DMS 273 (cell line): ENCODE measurements around the gene MYEF2.
A peak's percentile ranks its signal among the peaks of the same experiment; 100 is the strongest.

Experiments
- DNase-seq: peaks from one replicate; lab custom pipeline; 2025; ENCODE audit not compliant: unreplicated experiment; lab: John Stamatoyannopoulos, UW

MYEF2 gene

DNA sequence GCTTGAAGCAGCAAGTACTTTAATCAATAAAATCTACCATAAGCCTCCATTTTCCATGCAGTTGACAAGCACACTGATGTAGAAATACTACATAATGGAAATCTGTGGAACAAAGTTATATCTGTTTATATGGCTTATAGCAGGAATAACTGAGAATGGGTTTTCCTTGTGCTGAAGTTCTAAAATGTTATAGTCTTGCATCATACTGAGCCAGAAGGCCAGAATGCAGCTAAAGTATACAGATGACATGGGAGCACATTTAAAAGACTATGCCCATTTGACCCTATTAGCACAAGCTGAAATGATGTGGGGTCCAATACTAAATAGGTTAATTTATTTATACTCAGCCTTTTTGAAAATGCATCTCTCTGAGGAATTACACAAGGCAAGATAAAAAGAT, 32.2 kb downstream of the MYEF2 start:
- DNase-seq = no peak

DNA sequence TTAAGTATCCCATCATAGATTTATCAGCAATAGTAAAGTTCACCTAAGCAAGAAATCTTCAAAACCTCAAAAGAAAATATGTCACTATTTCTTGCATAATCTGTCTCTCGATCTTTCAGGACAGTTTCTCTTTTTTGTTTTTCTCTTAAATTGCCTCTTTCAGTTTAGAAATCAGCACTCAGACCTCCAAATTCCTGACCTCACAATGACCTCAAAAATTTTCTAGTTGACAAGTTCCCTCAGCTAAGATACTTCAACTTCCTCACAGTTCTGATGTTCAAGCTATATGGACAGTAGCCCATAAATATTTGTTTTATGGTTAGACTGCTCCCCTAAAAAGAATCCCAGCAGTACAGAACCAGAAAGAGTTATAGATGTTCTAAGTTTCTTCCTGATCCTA, 33.2 kb downstream of the MYEF2 start:
- DNase-seq = no peak

DNA sequence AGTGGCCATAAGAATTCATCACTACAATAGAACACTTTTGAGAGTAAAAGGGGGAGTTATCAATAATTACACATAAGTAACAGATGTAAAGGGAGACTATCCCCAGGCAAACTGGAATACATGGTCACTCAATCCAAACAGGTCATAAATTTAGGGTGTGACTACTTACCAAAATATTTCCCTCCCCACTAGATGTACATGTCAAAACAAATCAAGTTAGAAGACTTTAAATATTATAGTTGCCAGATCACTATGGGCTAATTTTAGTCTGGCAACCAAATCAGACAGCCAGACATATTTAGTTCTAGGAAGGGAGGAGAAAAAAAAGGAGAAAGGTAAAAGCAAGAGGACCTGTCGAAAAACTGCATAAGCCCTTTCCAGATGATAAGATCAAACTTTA, 34.2 kb downstream of the MYEF2 start:
- DNase-seq = no peak

DNA sequence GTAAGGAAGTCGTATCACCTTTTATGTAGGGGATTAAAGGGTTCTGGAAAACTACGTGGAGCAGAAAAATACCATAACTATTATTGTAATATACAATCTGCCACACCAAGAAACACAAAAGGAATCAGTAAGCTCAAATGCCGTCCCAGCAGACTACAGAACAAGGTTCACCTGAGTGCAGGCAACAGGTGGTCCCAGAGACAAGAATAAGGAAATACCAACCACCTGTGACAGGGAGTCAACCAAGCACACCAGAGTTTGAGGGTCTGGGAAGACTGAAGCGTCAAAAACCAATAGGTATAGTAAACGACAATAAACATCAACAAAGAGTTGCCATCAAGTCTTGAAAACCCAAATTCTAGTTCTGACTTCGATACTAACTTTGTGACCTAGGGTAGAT, 45.2 kb downstream of the MYEF2 start:
- DNase-seq = no peak

DNA sequence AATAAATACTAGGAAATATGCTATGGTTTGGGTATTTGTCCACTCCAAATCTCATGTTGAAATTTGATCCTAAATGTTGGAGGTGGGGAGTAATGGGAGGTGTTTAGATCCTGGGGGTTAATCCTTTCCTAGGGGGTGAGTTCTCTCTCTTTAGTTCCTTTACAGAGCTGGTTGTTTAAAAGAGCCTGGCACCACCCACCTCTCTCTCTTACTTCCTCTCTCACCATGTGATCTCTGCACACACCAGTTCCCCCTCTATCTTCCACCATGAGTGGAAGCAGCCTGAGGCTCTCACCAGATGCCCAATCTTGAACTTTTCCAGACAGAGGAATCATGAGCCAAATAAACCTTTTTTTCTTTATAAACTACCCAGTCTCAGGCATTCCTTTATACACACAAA, 46.8 kb downstream of the MYEF2 start:
- no peak for DNase-seq

DNA sequence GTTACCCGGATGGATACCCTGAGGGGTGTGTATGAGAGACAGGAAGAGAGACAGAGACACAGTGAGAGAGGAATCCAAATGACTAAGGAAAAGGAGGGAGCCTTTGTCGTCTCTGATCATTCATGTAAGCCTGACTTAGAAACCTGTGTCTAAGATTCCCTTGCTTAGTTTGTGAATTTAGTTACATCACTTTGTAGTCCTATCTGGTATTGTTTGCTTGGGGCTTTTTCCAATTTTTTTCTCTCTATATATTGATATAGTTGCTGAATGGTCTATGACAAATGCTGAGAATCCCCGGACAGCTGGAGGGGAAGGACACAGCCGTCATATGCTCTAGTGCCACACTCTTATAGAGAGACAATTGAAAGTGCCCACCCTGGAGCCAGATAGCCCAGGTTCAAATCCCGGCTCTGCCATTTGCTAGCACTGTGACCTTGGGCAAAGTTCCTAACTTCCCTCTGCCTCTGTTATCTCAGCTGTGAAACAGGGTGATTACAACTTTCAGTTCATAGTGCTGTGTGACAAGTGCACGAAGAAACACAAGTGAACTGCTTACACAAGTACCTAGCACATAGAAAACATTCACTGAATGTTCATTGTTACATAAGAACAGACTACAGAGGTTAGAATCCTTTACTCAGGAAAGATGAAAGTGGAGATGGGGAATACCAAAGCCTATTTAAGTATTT, 51.3 kb downstream of the MYEF2 start:
- DNase-seq = no peak

DNA sequence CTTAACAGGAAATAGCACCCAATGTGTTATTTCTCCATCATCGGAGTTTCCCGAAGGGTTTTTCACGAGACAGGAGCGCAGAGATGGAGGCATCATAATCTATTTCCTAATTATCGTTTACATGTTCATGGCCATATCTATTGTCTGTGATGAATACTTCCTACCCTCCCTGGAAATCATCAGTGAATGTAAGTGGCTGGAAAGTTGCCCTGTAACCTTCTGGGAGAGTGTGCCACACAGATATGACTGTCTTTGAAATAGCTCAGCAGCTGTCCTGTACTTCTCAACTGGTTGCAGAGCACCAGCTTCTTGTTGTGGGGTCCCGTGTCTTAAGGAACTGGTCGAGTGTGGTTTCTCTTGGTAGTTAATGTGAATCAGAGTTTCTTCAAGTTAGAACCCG, 56.2 kb downstream of the MYEF2 start:
- no peak for DNase-seq

DNA sequence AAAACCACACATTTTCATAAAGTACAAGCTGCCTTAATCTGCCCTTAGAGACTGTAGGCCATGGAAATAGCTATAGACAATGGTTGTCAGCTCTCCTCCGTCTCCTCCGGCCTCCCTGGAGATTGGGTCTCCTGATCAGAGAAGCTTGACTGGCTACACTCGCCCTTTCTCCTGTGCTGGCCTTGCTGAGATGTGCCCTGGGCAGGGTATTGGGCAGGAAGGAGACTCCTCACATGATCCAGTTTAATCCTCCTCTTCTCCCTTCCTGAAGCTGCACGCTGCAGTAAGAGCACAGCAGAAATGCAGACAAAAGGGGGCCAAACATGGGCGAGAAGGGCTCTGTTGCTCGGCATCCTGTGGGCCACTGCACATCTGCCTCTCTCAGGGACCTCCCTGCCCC, 57.4 kb downstream of the MYEF2 start, which contains the start of gene SLC24A5:
SLC24A5 (plus strand) TSS at position 246 of the 400 bp plus-strand sequence; CDS start at position 301, 55 bp downstream.
- DNase-seq = no peak

DNA sequence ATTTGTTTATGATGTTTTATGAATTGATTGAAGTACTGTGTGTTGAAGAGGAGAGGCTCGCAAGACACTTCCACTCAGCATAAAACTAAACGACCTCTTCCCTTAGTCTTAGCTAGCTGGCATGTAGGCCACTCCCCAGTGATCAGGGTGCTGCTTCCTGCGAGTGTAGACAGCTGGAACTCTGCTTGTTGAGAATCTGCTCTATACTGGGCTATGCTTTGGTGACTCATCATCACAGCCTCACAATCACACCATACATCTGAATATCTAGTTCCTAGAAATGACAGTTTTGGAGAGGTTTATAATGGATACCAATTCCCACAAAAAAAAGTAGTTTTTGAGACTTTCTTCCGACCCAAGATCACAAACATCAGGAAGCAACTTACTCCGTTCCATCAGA, 58.8 kb downstream of the MYEF2 start:
- DNase-seq = no peak

DNA sequence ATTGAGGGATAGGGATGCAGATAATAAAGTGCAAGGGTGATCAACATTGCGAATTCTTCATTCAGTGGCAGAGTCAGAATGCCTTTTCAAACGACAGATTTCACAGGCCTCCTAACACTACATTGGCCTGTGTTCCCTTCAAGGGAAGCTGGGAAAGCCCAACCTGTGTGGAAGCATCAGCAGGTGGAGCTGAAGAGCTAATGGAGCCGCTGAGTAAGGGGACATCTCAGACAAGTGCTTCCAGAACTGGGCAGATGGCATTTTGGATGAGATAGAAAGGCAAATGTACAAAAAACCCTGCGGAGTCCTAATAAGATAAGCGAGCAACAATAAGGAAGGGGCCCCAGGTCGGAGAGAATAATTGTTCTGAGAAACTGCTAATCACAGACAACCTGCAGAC, 65.9 kb downstream of the MYEF2 start:
- peak; percentile 70 for DNase-seq

DNA sequence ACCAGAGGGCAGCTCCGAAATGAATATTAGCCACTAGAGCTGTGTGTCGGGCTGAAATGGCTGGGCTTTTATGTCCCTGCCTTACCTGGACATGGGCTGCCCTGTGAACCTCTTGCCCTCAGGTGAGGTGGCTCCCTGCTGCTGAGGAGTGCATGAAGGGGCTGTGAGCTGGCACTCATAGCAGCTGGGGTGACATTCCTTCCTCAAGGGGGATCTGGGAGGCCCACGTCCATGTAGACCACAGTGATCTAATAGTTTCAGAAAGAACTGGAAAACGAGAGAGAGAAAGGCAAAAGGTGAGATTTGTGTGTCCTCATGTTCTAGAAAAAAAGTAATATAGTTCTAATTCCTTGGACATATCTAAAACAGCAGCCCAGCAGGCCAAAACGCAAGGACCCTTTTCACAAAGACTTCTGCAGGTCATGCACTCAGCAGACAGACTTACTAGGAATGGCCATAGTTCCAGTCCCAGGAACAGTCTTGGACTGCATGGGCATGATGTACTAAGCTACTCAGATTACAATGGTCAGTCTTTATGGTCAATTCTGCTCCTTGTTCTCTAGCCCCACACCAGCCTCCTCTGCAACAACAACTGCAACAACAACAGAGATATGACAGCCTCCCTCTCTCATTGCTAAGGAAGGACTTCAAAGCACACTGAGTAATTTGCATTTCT, 68.1 kb downstream of the MYEF2 start:
- no peak for DNase-seq

DNA sequence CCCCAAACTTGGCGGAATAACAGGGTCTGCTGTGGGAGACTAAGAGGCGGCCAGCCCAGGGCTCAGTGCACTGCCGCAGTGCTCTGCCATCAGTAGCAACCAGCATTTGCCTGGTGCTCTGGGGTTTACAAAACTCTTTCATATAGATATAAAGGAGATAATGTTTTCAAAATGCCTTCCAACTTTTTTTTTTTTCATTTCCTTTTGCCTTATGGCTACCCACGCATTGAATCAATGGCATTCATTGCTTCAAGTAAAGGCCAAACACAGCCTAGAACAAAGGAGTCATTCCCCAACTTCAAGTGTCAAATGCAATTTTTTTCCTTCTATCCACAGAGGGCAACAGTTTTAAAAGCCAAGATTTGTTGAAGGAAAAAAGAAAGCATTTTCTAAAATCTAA, 68.9 kb downstream of the MYEF2 start:
- DNase-seq = no peak

DNA sequence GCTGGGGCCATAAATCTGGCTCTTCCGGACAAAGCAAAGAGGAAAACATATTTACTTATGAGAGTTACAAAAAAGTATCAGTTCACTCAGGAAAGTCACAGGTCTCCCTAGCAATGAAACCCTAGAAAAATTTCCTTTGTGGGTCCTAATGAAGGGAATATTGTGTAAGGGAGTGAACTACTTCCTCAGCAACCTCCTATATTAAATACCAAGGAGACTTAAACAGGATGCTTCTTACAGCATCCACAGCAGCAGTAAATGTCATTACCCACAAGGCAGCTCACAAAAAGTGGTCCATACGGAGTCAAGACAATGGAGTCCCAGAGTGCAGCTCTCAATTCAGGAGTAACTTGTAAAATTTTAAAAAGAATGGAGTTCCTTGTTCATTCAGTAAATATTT, 72.2 kb downstream of the MYEF2 start:
- DNase-seq = no peak

DNA sequence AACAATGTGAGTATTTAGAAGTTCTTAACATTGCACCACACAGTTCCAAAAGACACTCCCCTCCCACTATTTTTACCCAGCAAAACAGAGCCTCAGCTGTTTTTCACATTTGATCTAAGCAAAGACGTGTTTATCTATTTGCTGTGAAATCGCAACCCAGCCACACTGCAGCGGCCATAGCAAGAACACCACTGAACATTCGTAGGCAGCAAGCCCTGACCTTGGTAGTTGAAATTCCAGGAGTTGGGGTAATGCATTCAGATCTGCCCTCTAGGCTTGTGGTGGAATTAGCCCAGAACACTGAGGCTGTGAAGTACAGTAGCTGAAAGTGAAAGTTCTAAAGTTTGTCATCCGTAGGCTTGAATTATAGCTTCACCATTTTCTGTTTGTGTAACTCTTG, 74.4 kb downstream of the MYEF2 start:
- no peak for DNase-seq

DNA sequence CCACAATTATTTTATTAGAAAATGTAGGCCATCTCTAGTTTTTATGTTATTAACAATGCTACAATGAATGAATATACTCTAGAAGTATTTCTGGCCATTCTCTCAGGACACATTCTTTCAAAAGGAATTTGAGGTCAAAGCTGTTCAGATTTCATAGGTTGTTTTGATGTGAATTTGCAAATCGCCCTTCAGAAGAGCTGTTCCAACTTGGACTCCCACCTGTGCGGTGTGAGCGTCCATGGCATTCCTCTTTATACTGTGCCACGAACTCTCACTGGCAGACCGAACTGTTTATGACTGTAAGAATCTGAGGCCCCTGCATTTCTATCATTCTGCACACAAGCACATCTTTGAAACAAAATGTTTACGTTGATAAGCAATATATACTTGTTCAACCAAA, 75.9 kb downstream of the MYEF2 start:
- DNase-seq = no peak

DNA sequence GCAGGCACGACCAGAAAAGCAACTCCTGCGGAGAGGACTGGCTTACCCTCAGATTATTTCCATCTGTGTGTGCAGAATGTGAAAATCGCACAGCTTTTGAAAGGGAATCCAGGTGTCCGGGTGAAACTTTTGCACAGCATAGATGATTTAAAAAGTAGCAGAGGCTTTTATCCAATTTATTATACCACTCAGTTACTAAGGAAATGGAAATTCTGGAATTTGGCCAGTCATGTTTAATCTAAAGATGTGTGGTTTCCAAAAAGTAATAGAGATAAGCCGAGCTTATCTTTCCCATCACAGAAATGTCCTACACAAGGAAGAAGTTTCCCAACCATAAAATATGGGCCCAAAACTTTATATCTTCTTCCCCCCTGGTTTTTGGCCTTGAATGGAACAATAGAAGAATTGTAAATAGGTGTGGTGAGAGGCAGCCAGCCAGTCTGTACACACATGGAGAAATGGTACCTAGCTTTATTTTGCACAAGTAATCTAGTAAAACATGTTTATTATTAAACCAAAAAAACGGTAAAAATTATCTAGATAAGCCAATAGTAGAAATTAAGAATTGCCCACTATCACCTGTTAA, 76.6 kb downstream of the MYEF2 start:
- DNase-seq = no peak

DNA sequence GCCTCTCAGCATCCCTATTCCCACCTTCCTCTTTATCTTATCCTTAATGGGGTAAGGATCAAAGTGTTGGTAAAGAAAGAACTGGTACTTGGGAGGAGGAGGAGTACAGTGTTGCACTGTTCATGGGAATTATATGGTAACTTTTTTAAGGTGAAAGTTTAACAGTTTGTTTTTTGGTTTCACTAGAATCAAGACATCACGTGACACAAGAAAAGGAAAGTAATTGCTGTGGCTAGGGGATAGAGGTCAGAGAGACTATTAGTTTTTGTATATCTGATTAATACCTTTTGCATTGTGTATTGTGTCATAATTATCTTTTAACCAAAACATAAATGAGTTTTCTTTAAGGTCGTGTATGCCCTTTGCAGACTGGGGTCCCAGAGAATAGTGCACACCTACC, 80.8 kb downstream of the MYEF2 start:
- no peak for DNase-seq

DNA sequence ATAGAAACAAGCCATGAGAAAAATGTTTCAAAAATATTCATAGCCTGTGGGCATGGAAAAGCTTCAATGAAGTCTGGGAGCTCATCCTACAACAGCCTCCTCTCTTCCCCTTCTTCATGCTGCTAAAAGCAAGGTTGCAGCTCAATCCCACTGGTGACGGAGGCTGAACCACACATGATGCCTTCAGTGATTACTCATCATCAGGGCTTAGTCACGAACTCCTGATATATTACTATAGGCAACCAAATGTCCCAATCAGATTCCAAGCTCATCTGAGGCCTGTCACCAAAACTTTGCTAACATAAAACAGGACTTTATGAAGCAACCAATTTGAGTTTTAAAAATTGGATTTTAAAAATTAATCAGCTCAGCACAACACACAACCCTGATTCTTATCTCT, 81.3 kb downstream of the MYEF2 start:
- DNase-seq = no peak

DNA sequence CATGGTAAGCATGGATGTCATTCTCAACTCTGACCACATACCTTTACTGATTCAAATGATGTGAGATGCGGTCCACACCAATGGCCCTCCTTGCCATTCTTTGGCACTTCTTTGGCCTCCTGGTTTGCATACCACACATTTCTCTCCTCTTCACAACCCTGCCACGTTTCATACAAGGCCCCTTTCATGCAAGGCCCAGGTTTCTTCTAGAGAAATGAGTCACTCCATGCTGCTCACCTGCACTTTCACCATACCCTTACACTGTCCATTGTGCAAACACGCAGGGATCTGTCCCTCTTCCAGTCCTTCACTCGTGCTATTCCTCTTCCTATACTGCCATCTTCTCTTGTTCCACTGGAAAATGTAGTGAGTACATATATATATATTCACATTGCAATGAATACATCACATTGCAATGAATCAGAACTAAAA, 81.7 kb downstream of the MYEF2 start:
- DNase-seq = no peak

DNA sequence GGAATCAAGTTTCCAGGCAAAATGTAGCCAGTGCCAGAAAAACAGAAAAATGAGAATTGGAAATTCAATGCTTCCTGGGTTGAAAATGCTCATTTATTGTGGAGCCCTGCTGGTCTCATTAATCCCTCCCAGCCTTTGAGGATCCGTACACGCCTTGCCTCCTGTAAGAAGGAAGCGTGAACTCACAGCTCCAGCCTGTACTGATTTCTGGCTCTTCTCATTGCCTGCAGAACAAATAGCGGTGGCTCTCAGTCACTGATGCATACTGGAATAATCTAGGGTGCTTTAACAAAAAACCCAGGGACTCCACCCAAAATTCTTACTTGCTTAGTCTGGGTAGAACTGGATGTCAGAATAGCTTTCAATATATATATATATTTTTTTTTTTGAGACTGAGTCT, 86.6 kb downstream of the MYEF2 start:
- DNase-seq = no peak

DNA sequence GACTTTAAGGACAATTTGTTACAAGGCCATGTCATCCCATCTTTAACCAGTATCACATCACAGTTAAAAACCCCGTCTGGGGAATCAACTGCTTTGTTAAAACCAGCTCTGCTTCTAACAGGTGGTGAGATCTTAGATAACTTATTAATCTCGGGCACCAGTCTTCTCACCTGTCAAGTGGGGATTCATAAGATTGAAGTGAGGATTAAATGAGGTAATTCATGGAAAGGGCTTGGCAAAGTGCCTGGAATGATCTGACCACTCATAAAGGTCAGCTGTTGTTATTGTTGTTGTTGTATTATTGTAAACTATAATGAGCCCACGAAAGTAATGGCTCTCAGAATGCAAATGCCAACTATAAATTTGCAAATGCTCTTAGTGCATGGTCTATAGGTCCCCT, 87.4 kb downstream of the MYEF2 start:
- DNase-seq = peak; percentile 28

DNA sequence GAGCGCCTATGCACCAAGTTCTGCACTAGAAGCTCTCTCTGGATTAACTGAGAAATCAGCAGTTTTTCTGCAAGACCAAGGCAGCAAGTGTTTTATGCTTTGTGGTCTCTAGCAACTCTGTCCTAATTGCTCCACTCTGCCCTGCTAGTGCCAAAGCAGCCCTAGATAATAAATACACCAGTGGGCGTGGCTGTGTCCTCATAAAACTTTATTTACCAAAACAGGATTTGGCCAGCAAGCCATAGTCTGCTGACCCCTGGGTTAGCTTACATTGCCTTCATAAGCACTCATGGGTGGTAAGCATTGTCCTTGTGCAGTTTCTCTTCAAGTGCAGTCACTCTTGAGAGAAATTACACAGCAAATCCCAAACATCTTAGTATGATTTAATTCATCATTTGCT, 88.0 kb downstream of the MYEF2 start:
- DNase-seq = no peak

DNA sequence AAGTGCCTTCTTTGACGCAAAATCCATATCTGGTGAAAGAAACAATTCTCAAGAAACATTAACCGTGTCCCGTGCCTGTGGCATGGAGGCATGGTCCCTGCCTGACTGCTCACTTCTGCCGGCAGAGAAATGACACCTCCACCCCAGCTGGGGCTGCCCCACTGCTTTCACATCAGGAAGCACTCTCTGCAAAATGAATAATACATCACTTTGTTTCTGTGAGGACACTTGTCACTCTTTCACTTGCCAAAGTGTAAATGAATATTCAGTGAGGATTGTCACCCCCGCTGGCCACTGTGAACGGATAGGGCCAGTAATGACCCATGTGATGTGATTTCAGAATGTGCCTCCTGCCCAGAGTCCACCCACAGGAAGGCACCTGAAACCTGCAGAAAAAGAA, 88.4 kb downstream of the MYEF2 start:
- DNase-seq = no peak
